ENCODE results near the gene ATP10A. TPM values are rescaled to one million over a fixed set of nuclear protein-coding genes. Genes with fewer than 3 reads are reported as not detected.

ATP10A gene
- total and polyA plus RNA-seq, 7 donors, result 0.08 to 0.60 (median 0.36) TPM

DNA sequence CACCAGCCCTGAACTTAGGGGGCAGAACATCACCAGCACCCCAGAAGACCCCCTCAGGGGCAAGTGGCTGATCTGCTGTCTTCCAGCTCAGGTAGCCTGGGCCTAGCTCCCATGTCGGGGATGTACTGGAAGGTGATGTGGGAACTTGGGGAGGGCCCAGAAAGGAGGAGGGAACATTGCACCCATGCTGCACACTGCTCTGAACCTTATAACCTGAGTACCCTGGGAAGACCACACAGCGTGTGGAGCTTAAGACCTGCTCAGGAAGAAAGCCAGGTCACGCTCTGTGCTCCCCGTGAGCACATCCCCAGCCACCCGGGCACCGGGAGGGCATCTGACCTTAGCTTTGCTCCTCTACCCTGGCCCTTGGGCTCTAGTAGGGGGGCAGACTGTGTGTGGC, 159.4 kb downstream of the ATP10A start:
- no peak for DNase-seq
- no peak overlapping the region for H3K4me3 ChIP-seq
- no peak for ATAC-seq
- no peaks in the 10 kb centered on the region for H3K27me3 ChIP-seq (ENCODE audit: insufficient read depth in 3 of 3, low read length in 2 of 3)
- H3K36me3 ChIP-seq (ENCODE audit: insufficient read depth in 1 of 2, low read depth in 1 of 2), result no peaks in the 10 kb centered on the region
- no peaks in the 10 kb centered on the region for H3K9me3 ChIP-seq
- H3K27ac ChIP-seq, result no peak overlapping the region
- TF ChIP-seq, protein P1, sequence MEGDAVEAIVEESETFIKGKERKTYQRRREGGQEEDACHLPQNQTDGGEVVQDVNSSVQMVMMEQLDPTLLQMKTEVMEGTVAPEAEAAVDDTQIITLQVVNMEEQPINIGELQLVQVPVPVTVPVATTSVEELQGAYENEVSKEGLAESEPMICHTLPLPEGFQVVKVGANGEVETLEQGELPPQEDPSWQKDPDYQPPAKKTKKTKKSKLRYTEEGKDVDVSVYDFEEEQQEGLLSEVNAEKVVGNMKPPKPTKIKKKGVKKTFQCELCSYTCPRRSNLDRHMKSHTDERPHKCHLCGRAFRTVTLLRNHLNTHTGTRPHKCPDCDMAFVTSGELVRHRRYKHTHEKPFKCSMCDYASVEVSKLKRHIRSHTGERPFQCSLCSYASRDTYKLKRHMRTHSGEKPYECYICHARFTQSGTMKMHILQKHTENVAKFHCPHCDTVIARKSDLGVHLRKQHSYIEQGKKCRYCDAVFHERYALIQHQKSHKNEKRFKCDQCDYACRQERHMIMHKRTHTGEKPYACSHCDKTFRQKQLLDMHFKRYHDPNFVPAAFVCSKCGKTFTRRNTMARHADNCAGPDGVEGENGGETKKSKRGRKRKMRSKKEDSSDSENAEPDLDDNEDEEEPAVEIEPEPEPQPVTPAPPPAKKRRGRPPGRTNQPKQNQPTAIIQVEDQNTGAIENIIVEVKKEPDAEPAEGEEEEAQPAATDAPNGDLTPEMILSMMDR (IDR thresholded peaks at IDR 0.05), result no peak
- 89 to 97% (median 89%) methylated on average over 6 of the region's 6 CpGs for WGBS, 3 donors
- H3K4me1 ChIP-seq, result no peaks in the 10 kb centered on the region
- intact Hi-C loops (cut with DNase I), result loop anchor here in 1 of 2 donors (10.0 kb wide), 1 partner anchor 109 kb away; no protein-coding TSS in a partner anchor

DNA sequence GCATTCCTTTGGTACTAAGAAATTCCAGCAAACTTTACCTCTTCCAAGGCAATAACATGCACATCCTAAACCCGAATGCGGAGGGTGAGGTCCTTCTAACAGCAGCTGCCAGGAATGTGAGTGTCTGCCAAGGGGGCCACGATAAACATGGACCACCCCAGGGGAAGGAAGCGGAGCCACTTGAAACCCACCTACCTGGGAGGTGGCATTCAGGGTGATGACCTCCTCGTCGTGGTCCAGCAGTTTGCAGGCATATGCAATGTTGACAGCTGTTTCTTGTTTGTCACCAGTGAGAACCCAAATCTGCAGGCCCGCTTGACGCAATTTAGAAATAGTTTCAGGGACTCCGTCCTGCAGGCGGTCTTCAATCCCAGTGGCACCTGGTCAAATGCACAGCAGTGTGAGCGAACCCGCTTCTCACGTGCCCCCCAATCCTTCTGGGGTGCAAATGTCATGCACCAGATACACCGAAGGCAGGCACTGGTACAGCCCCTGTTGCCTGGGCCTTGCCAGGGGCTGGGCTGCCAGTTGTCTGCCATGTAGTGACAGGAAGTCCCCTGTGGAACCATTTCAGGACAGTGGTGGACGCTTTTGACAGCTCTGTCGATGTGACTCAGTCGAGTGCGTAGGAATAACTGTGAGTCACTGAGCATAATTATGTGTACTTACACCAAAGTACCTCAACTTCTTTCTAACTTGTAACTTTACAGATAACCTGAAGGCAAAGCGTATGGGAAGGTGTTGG, 161.2 kb downstream of the ATP10A start:
- Histone ChIP-seq H3K27ac (no peak overlapping the region), H3K36me3 (ENCODE audit: insufficient read depth in 1 of 2, low read depth in 1 of 2) (no peaks in the 10 kb centered on the region), H3K4me3 (no peak overlapping the region), H3K27me3 (ENCODE audit: insufficient read depth in 3 of 3, low read length in 2 of 3) (no peaks in the 10 kb centered on the region), H3K9me3 (no peaks in the 10 kb centered on the region), H3K4me1 (no peaks in the 10 kb centered on the region)
- TF ChIP-seq, protein P1 (IDR thresholded peaks at IDR 0.05), result no peak
- 80 to 86% (median 81%) methylated on average over 19 of the region's 19 CpGs for whole genome bisulfite sequencing, 3 donors
- DNase-seq (no peak), ATAC-seq (no peak)
- intact Hi-C loops (cut with DNase I), result loop anchor here in 1 of 2 donors (10.0 kb wide), 1 partner anchor 107 kb away; no protein-coding TSS in a partner anchor

DNA sequence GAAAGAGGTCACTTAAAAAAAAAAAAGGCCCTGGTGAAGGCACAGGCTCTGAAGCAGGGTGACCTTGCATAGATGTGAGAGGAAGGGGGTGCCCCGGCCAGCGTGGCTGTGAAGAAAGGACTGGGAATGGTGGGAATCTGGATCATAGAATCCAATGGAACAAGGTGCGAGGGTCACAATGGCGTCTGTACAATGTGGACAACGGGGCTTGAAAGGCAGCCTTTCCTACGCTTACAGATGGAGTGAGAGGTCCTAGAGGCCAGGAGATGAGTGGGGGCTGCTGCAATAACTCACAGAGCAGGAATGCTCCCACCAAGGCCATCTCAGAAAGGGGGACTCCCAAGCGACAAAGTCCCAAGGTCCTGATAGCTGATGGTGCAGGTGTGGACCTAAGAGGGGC, 162.2 kb downstream of the ATP10A start:
- no peaks in the 10 kb centered on the region for H3K9me3 ChIP-seq
- H3K4me1 ChIP-seq, result no peaks in the 10 kb centered on the region
- DNase-seq (no peak), ATAC-seq (no peak)
- no peak overlapping the region for H3K27ac ChIP-seq
- TF ChIP-seq, protein P1 (IDR thresholded peaks at IDR 0.05), result no peak
- 94 to 96% (median 96%) methylated on average over 7 of the region's 7 CpGs for WGBS, 3 donors
- H3K4me3 ChIP-seq, result no peak overlapping the region
- H3K36me3 ChIP-seq (ENCODE audit: insufficient read depth in 1 of 2, low read depth in 1 of 2), result no peaks in the 10 kb centered on the region
- H3K27me3 ChIP-seq (ENCODE audit: insufficient read depth in 3 of 3, low read length in 2 of 3), result no peaks in the 10 kb centered on the region
- intact Hi-C loops (cut with DNase I), result loop anchor here in 1 of 2 donors (10.0 kb wide), 1 partner anchor 106 kb away; no protein-coding TSS in a partner anchor

DNA sequence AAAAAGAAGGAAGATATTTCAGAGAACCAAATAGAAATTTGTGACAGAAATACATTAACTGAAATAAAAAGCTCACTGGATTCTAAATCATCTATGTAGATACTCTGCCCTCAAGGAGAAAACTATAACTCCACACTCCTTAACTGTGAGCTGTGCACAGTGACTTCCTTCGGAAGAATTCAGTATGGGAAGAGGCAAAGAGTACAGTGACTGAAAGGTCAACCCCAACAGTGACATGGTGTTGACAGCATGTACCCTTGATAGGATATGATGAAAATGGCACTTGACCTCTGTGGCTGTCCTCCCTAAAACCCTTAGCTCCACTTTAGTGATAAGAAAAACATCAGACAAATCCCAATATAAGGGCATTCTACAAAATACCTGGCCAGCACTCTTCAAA, 165.5 kb downstream of the ATP10A start:
- H3K4me1 ChIP-seq, result no peaks in the 10 kb centered on the region
- H3K27ac ChIP-seq, result no peak overlapping the region
- no peaks in the 10 kb centered on the region for H3K9me3 ChIP-seq
- WGBS, 3 donors, result 57 to 91% (median 62%) methylated on average over 1 of the region's 1 CpG
- DNase-seq (no peak), ATAC-seq (peak in 1 of 4 donors; percentile 72)
- no peaks in the 10 kb centered on the region for H3K27me3 ChIP-seq (ENCODE audit: insufficient read depth in 3 of 3, low read length in 2 of 3)
- TF ChIP-seq, protein P1 (IDR thresholded peaks at IDR 0.05), result no peak
- intact Hi-C loops (cut with DNase I), result loop anchor here in 1 of 2 donors (10.0 kb wide), 2 partner anchors 193 to 237 kb away; no protein-coding TSS in a partner anchor
- H3K36me3 ChIP-seq (ENCODE audit: insufficient read depth in 1 of 2, low read depth in 1 of 2), result no peaks in the 10 kb centered on the region
- H3K4me3 ChIP-seq, result no peak overlapping the region
